Endothelial cell of umbilical vein (primary cell): Measurements from ENCODE around the gene FRYL. TPM values are rescaled to one million over a fixed set of nuclear protein-coding genes. Genes with fewer than 3 reads are reported as not detected.

Source experiments
- BruUV-seq: library from RNA; stranded (reverse); fragments of 400-500 nt; replicated peaks from 2 replicates; lab custom pipeline; 2021; lab: Mats Ljungman, UMichigan
- CTCF ChIA-PET: fragments of 300-600, 350-600 bp; sonication (Branson Sonifier 250); formaldehyde crosslinking; loops from one replicate; lab custom pipeline; 2021; ENCODE audit warnings: antibody characterized with exemption, inconsistent platforms; lab: Charles Lee
- POLR2A ChIA-PET: fragments of 300-600, 350-600 bp; sonication (Branson Sonifier 250); formaldehyde crosslinking; loops from one replicate; lab custom pipeline; 2021; ENCODE audit warnings: antibody characterized with exemption, inconsistent platforms; lab: Charles Lee
- DNase-seq: peaks from one replicate; pipeline ENCODE4 v3.0.0-alpha.2; 2011; ENCODE audit warnings: low read depth, low spot score
- FAIRE-seq: peaks from 2 replicates; lab custom pipeline; 2011; peaks lifted over from hg19 to GRCh38; lab: Jason Lieb, UNC
- H2AFZ ChIP-seq: 2 replicates; pipeline ENCODE4 v1.6.0; 2012; ENCODE audit warnings: low read depth, low read length, control low read depth, inconsistent platforms
- H3K27ac ChIP-seq: 2 replicates; pipeline ENCODE4 v1.5.1; 2011; ENCODE audit warnings: low read depth, mild to moderate bottlenecking, control low read depth, low read length, moderate library complexity; ENCODE audit not compliant: insufficient read depth
- H3K27me3 ChIP-seq, 2 experiments: 2 replicates each; pipeline versions ENCODE4 v1.6.0 to v1.6.1; 2011; ENCODE audit warnings: low read length in 2 of 2, mixed read lengths in 1 of 2; ENCODE audit not compliant: control insufficient read depth in 2 of 2, insufficient read depth in 2 of 2
- H3K36me3 ChIP-seq, 2 experiments: 2 replicates in 1 of 2; 3 replicates in 1 of 2; pipeline ENCODE4 v1.5.1; 2011; ENCODE audit warnings: low read length in 2 of 2, mild to moderate bottlenecking in 1 of 2, moderate library complexity in 1 of 2; ENCODE audit not compliant: control insufficient read depth in 2 of 2, insufficient read depth in 2 of 2; ENCODE audit errors: extremely low read depth in 1 of 2
- H3K4me1 ChIP-seq: 3 replicates; pipeline ENCODE4 v1.5.1; 2011; ENCODE audit warnings: mild to moderate bottlenecking, low read length; ENCODE audit not compliant: control insufficient read depth, insufficient read depth; ENCODE audit errors: extremely low read depth
- H3K4me2 ChIP-seq: 2 replicates; pipeline ENCODE4 v1.6.1; 2011; ENCODE audit warnings: low read length, control low read depth, mixed read lengths; ENCODE audit not compliant: insufficient read depth
- H3K4me3 ChIP-seq, 3 experiments: fragments of 200-600 bp in 1 of 3; sonication (generic), shearing (Covaris generic) in 1 of 3; replicated peaks in 1 of 3; 2 replicates each; pipeline ENCODE4 v1.5.1; 2011 to 2016; ENCODE audit warnings: control low read depth in 3 of 3, low read length in 3 of 3, mild to moderate bottlenecking in 2 of 3, inconsistent platforms in 1 of 3, low read depth in 1 of 3, moderate library complexity in 1 of 3; ENCODE audit not compliant: insufficient read depth in 1 of 3
- H3K79me2 ChIP-seq: 2 replicates; pipeline ENCODE4 v1.6.0; 2012; ENCODE audit warnings: low read length, inconsistent platforms; ENCODE audit not compliant: control insufficient read depth, insufficient read depth
- H3K9ac ChIP-seq: replicated peaks from 2 replicates; pipeline ENCODE3; 2011; ENCODE audit warnings: low read length, control low read depth; ENCODE audit not compliant: insufficient read depth; ENCODE audit errors: extremely low read depth
- H3K9me1 ChIP-seq: replicated peaks from 3 replicates; pipeline ENCODE4 v1.6.0; 2011; ENCODE audit warnings: mild to moderate bottlenecking, low read length; ENCODE audit not compliant: control insufficient read depth, insufficient read depth; ENCODE audit errors: extremely low read depth
- H3K9me3 ChIP-seq: replicated peaks from 2 replicates; pipeline ENCODE4 v1.5.1; 2012; ENCODE audit warnings: low read length, inconsistent platforms; ENCODE audit not compliant: control insufficient read depth, insufficient read depth
- H4K20me1 ChIP-seq: replicated peaks from 2 replicates; pipeline ENCODE3; 2011; ENCODE audit warnings: mild to moderate bottlenecking, low read length; ENCODE audit not compliant: control insufficient read depth, insufficient read depth; ENCODE audit errors: extremely low read depth
- CTCF ChIP-seq, 2 donors: IDR thresholded peaks; 1 replicate in 1 of 2; 2 replicates in 1 of 2; pipeline ENCODE4 v1.5.1; 2011; ENCODE audit warnings: low read length in 2 of 2, mild to moderate bottlenecking in 2 of 2, moderate library complexity in 2 of 2, control low read depth in 1 of 2, inconsistent platforms in 1 of 2, low read depth in 1 of 2; ENCODE audit not compliant: insufficient read depth in 1 of 2; ENCODE audit errors: extremely low read depth in 1 of 2
- EZH2 ChIP-seq: IDR thresholded peaks from 2 replicates; pipeline ENCODE4 v1.6.1; 2012; ENCODE audit warnings: borderline replicate concordance, low read depth, mild to moderate bottlenecking, moderate library complexity, low read length, inconsistent platforms; ENCODE audit not compliant: severe bottlenecking
- FOS ChIP-seq: IDR thresholded peaks from 2 replicates; pipeline ENCODE4 v1.6.1; 2011; ENCODE audit warnings: mild to moderate bottlenecking, low read length, moderate library complexity, borderline replicate concordance; ENCODE audit not compliant: insufficient read depth
- GATA2 ChIP-seq: IDR thresholded peaks from 2 replicates; pipeline ENCODE4 v1.7.0; 2011; ENCODE audit warnings: low read depth, mild to moderate bottlenecking, moderate library complexity, mixed read lengths, low read length; ENCODE audit not compliant: insufficient read length, insufficient read depth
- JUN ChIP-seq: IDR thresholded peaks from 2 replicates; pipeline ENCODE4 v1.6.1; 2011; ENCODE audit warnings: borderline replicate concordance, low read depth; ENCODE audit not compliant: insufficient read length, insufficient read depth
- MAX ChIP-seq: IDR thresholded peaks from 2 replicates; pipeline ENCODE4 v1.6.1; 2011; ENCODE audit not compliant: insufficient read depth, insufficient read length
- MYC ChIP-seq: IDR thresholded peaks from one replicate; pipeline ENCODE4 v1.6.1; 2011; ENCODE audit warnings: mild to moderate bottlenecking, low read depth, low read length
- POLR2A ChIP-seq: IDR thresholded peaks from 2 replicates; pipeline ENCODE4 v1.6.1; 2012; ENCODE audit warnings: low read depth, mild to moderate bottlenecking, control low read depth, low read length
- POLR2AphosphoS5 ChIP-seq: IDR thresholded peaks from 2 replicates; pipeline ENCODE4 v1.6.1; 2012; ENCODE audit warnings: low read depth, mild to moderate bottlenecking, control low read depth, low read length, moderate library complexity; ENCODE audit not compliant: insufficient read depth
- dilution Hi-C: fragments of 300-500 bp; cut with MboI; formaldehyde crosslinking; loops from one replicate; pipeline ENCODE4 v1.15.0; 2019; ENCODE audit warnings: low sequenced_read_pairs; ENCODE audit not compliant: extremely low pct_ligation_motif_present
- intact Hi-C: fragments of 100-400 bp; cut with micrococcal nuclease; formaldehyde crosslinking; loops from one replicate; pipeline ENCODE4 v1.10.0; 2022
- polyA plus RNA-seq, 4 experiments: library from polyadenylated mRNA; depleted of rRNA in 3 of 4; stranded (reverse) in 3 of 4; unstranded in 1 of 4; fragments of >200 nt; gene quantifications; 2 replicates each; pipeline versions ENCODE4 v1.2.1 to v1.2.3, GENCODE V29; 2011 to 2012; ENCODE audit warnings: missing spikeins in 1 of 4
- total RNA-seq: library from RNA; stranded (reverse); gene quantifications from 2 replicates; pipeline ENCODE4 v1.2.3, GENCODE V29; 2021

Gene FRYL
- total and polyA plus RNA-seq, 2 donors (not counting 3 experiments of a cell fraction or from before 2014, with no cell fraction given), result 17.0 to 84.9 TPM

- Histone ChIP-seq H3K27ac (no peak overlapping the region), H3K9ac (no peak overlapping the region), H3K4me1 (peaks cover 41% of the 10 kb centered on the region), H2AFZ (no peak overlapping the region), H3K4me2 (peak overlapping the region; percentile 59), H3K79me2 (peaks cover 38% of the 10 kb centered on the region), H3K9me3 (no peaks in the 10 kb centered on the region), H3K9me1 (no peaks in the 10 kb centered on the region), H3K27me3 (no peaks in the 10 kb centered on the region), H3K4me3 (no peak overlapping the region), H4K20me1 (no peaks in the 10 kb centered on the region), H3K36me3 (no peaks in the 10 kb centered on the region)
- POLR2A ChIA-PET, result no interaction called here
- FAIRE-seq (peak; percentile 48), DNase-seq (peak; percentile 78)
- dilution Hi-C loops, result no loop called here
- CTCF ChIA-PET, result interaction anchor here (0.7 to 1.7 kb wide), 10 partner anchors 10 to 206 kb away, joined by 3 to 5 read pairs (median 3); no protein-coding TSS in a partner anchor
- TF ChIP-seq POLR2A (no peak), MAX (no peak), MYC (no peak), EZH2 (no peak), GATA2 (no peak), FOS (no peak)
- BruUV-seq, result no TSS peak
- intact Hi-C loops, result no loop called here
Measured at GRCh38 chr4:48640699-48641098, 139.4 kb downstream of the FRYL start.

- no peak overlapping the region for H3K4me2 ChIP-seq
- CTCF ChIA-PET, result interaction anchor here (0.5 to 1.7 kb wide), 10 partner anchors 9 to 206 kb away, joined by 3 to 5 read pairs (median 3); no protein-coding TSS in a partner anchor
- no peak overlapping the region for H3K27ac ChIP-seq
- intact Hi-C loops, result no loop called here
- dilution Hi-C loops, result no loop called here
- H3K9ac ChIP-seq, result no peak overlapping the region
- H3K79me2 ChIP-seq, result peaks cover 42% of the 10 kb centered on the region
- POLR2A ChIA-PET, result no interaction called here
- H3K9me1 ChIP-seq, result no peaks in the 10 kb centered on the region
- H3K9me3 ChIP-seq, result no peaks in the 10 kb centered on the region
- H3K27me3 ChIP-seq, result no peaks in the 10 kb centered on the region
- H2AFZ ChIP-seq, result no peak overlapping the region
- H3K4me1 ChIP-seq, result peaks cover 46% of the 10 kb centered on the region
- no peak for TF ChIP-seq MAX
- no peak for TF ChIP-seq MYC
- no peak for TF ChIP-seq CTCF (IDR thresholded peaks at IDR 0.05; ENCODE audit: extremely low read depth in 1 of 2, insufficient read depth in 1 of 2, low read depth in 1 of 2, low read length in 2 of 2)
- no peak for TF ChIP-seq FOS
- TF ChIP-seq EZH2, result no peak
- no peak for TF ChIP-seq JUN
- TF ChIP-seq GATA2, result no peak
- TF ChIP-seq POLR2AphosphoS5, result no peak
- no peaks in the 10 kb centered on the region for H4K20me1 ChIP-seq
- H3K4me3 ChIP-seq, result no peak overlapping the region
- no peak for FAIRE-seq
- BruUV-seq, result no TSS peak
- DNase-seq, result no peak
- no peaks in the 10 kb centered on the region for H3K36me3 ChIP-seq
Measured at GRCh38 chr4:48640225-48640624, 139.9 kb downstream of the FRYL start.
